A549 treated with CORT108297 at 1 μM for 4 hours (cell line): Measurements from ENCODE around the gene CDK7. TPM values are rescaled to one million over a fixed set of nuclear protein-coding genes. Genes with fewer than 3 reads are reported as not detected.

Source experiments
- total RNA-seq: library from RNA; stranded (reverse); fragments of 200-300 nt; extraction: Qiagen RNA extraction; gene quantifications from 5 replicates; pipeline ENCODE4 v1.2.3, GENCODE V29; 2022

Gene CDK7
- total RNA-seq, result 58.0 to 75.6 TPM (median 62.5 TPM) in 5 replicates

GRCh38 chr5:69234457-69235268, at the start of gene CDK7:
CDK7 (plus strand) TSS chr5:69234886; CDS start chr5:69234976, 90 bp downstream.

GRCh38 chr5:69189162-69190086, 45.3 kb upstream of the CDK7 start, which contains the start of gene CENPH:
CENPH (plus strand) TSS chr5:69189583; CDS start chr5:69189635, 52 bp downstream.

Other genes with a start within 250 kb of the CDK7 start
- gene SLC30A5, start 140.9 kb upstream of the CDK7 start, total RNA-seq, result 34.4 to 38.0 TPM (median 35.1 TPM) in 5 replicates
- gene CCNB1, start 67.7 kb upstream of the CDK7 start, total RNA-seq, result 256 to 306 TPM (median 276 TPM) in 5 replicates
- 25.5 to 30.0 TPM (median 27.5 TPM) in 5 replicates for gene CENPH, start 45.3 kb upstream of the CDK7 start, total RNA-seq
- gene CCDC125, start 97.9 kb downstream of the CDK7 start, total RNA-seq, result 3.7 to 4.0 TPM (median 3.7 TPM) in 5 replicates
- 42.8 to 56.0 TPM (median 49.7 TPM) in 5 replicates for gene AK6, start 134.6 kb downstream of the CDK7 start, total RNA-seq
- gene TAF9, start 134.6 kb downstream of the CDK7 start, total RNA-seq, result 120 to 143 TPM (median 124 TPM) in 5 replicates
- gene RAD17, start 134.9 kb downstream of the CDK7 start, total RNA-seq, result 15.4 to 19.6 TPM (median 17.1 TPM) in 5 replicates
- gene MARVELD2, start 180.2 kb downstream of the CDK7 start, total RNA-seq, result 1.9 to 3.2 TPM (median 2.2 TPM) in 5 replicates